Femur (tissue), 1 donor: ENCODE results near the gene TNRC6A.
"Not testable (repeated sequence)": the region's sequence is repeated elsewhere in the genome, so short reads cannot be mapped to it uniquely, and the experiment has no call there.

Experiments used
- DNase-seq: peaks from one replicate; pipeline ENCODE4 v3.0.0-alpha.2; 2017

TNRC6A gene

DNA sequence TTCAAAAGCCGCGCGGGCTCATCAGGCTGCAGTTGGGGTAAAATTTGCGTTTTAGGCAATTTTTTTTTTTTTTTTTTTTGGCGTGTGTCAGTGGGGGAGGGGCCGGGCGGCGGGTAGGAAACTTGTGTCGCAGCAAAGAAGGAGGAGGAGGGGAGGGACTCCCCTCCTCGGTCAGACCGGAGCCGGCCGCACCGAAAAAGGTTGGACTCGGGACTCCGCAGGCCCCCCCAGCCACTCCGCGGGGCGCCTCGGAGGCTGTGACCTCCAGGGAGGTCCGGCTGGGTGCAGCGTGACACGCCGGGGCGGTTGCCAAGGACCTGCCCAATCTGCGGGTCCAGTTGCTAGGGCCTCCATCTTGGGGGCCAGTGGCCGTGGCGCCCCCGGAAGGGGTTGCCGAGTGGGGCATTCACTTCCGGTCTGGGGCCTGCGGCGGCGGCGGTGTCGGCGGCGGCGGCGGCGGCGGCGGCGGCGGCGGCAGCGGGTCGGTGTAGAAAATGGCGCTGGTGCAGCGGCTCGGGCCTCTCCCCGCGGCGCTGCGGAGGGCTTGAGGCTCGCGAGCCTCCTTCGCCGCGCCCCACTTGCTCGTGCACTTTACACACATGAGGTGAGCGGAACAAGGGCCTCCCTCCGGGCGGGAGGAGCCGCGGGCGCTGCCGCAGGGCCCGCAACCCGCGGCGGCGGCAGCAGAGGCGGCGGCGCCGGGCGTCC, at the start of gene TNRC6A:
Gene TNRC6A, plus strand, starts transcription at position 409 of the 708 bp plus-strand sequence. Its CDS starts 191 bp downstream, at position 600.
- DNase-seq, result peak; percentile 94

GRCh38 chr16:24681793-24682192, 47.7 kb upstream of the TNRC6A start:
- DNase-seq, result no peak

DNA sequence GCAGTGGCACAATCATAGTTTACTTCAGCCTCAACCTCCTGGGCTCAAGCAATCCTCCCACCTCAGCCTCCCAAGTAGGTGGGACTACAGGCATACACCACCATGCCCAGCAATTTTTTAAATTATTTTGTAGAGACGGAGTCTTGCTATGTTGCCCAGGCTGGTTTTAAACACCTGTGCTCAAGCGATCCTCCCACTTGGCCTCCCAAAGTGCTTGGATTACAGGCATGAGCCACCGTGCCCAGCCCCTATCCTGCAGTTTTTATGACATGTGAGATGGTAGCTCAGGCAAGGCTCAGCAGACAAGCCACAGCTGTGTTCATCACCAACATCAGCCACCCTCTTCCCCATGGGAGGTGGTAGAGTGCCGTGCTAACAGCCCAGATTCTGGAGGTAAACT, 46.2 kb upstream of the TNRC6A start:
- DNase-seq, result no peak

DNA sequence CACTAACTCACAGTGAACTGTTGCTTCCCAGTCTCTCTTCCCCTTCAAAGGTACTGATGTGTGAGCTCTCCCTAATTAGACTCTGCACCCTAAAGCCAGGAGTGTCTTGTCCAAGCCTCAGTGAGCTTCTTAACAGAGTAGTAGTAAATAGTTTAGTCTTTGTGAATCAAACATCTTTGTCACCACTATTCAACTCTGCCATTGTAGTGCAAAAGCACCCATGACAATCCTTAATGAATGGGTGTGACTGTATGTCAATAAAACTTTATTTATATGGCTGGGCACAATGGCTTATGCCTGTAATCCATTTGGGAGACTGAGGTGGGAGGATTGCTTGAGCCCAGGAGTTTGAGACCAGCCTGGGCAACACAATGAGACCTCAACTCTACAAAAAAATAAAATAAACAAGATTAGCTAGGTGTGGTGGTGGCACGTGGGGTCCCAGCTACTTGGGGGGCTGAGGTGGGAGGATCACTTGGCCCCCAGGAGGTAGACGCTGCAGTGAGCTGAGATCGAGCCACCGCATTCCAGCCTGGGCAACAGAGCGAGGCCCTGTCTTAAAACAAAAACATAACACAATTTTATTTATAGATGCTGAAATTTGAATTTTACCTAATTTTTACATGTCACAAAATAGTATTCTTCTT, 45.5 kb upstream of the TNRC6A start:
- no peak for DNase-seq

DNA sequence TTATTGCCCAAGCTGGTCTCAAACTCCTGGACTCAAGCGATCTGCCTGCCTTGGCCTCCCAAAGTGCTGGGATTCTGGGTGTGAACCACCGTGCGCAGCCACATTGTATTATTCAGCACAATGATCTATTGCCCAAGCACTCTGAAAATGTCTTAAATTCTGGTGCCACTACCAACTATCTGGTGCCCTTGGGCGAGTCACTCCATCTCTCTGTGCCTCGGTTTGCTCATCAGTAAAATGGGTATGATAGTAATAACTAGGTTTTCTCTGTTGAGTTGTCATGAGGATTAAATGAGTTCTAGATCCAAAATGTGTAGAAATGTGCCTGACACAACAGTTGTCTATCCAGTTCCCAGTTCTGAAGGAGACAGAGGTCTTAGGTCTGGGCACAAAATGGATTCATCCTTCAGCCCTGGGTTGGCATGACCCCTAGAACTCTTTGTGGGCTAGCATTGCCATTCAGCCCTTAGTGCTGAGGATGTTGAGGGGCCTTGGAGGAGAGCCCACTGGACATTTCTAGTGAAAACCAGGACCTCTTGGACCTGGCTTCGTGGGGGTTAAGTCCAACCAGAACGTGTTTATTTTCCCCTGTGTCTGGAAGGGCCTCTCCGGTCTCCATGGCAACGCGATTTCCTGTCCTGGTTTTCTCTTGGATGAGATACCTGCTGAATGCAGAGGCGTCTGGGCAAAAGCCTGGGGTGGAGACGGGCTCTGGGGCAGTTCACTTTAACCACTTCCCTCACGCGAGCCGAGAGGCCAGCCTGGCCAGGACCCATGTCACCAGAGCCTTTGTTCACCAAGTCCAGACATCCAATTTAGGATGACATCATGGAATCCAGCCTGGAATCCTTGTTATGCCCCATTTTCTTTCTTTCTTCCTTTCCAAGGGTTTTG, 43.7 kb upstream of the TNRC6A start:
- DNase-seq, result peak; percentile 90

DNA sequence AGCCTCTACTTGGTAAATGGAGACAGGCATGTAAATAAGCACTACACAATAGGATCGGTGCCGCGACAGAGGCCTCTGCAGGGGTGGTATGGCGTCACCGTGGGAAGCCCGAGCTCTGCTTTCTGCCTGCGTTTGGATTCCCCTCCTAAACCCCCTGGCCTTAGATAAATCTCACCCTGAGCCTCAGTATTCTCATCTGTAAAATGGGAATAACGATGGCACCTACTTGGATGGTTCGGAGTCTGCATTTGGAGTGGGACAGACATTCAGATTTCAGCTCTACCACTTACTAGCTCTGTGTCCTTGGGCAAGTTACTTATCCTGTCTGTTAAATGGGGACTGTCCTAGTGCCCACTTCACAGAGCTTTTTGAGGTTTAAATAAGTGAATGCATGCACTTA, 42.8 kb upstream of the TNRC6A start:
- no peak for DNase-seq

GRCh38 chr16:24688359-24688758, 41.1 kb upstream of the TNRC6A start:
- no peak for DNase-seq

DNA sequence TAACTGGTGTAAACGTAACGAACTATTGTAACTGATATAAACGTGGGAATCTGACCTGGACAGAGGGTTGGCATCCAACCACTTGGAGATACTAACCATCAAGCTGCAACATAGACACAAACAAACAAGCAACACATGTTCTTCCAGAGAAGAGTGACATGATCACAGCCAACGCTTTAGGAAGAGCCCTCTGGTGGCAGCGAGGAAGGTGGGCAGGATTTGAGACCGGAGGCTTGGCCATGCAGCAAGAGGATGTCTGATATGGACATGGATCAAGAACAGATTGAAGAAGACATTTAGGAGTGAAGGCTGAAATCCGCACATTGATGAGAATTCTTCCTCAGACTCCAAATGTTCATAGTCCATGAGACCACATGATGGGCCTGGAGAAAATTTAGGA, 40.3 kb upstream of the TNRC6A start:
- peak; percentile 32 for DNase-seq

GRCh38 chr16:24692854-24693253, 36.6 kb upstream of the TNRC6A start:
- no peak for DNase-seq

DNA sequence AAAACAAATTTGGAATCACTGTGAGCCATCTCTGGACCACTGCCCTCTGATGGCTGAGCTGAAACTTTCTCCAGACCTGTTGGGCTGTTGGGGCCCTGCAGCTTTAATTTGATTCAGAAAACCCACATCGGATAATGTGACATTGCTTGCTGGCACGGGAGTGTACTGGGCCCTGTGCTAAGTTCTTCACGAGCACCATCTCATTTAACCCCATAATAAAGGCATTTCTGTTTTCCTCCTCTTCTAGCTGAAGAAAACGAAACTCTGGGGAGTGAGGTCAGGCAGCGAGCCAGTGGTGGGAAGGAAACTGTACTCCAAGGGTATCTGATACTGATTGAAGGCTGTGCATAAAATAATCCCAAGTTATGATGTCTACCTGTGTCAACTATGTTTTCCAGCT, 34.5 kb upstream of the TNRC6A start:
- DNase-seq, result peak; percentile 52

DNA sequence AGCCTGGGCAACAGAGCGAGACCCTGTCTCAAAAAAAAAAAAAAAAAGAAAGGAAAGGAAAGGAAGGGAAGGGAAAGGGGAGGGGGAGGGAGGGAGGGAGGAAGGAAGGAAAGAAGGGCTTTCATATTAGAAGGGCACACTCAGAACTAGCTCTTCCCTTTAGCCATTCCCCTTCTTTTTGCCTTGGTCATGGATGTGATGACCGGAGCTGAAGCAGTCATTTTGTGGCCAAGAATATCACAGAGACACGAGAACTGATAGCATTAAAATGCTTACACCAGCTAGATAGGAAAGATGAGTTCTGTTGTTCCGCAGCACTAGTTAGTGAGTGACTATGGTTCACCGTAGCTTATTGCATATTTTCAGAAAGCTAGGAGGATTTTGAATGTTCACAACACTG, 32.8 kb upstream of the TNRC6A start:
- DNase-seq, result no peak

- no peak for DNase-seq
Observed at GRCh38 chr16:24698308-24698707, 31.1 kb upstream of the TNRC6A start.

GRCh38 chr16:24699151-24699723, 30.2 kb upstream of the TNRC6A start:
- no peak for DNase-seq

- peak; percentile 70 for DNase-seq
Observed at GRCh38 chr16:24700549-24701392, 28.7 kb upstream of the TNRC6A start.

- no peak for DNase-seq
Observed at GRCh38 chr16:24701521-24701951, 27.9 kb upstream of the TNRC6A start.

- DNase-seq, result not testable (repeated sequence)
Observed at GRCh38 chr16:24707760-24708159, 21.7 kb upstream of the TNRC6A start.

GRCh38 chr16:24713379-24713778, 16.1 kb upstream of the TNRC6A start:
- DNase-seq, result no peak

DNA sequence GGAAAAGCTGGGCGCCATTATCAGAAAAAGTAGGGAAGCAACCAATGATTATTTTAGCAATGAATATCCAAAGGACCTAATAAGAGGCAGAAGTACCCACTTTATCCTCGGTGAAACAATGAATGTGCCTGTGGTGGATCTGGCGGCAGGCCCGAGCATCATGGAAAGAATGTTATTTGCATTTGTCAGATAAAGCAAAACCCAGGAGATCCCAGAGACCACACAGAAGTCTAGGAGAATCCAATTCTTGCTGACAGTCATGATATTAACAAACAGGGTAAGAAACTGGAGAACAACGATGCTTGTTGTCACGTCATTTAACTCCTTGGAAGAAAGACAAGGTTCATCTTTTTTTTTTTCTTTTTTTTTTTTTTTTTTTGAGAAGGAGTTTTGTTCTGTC, 12.0 kb upstream of the TNRC6A start:
- DNase-seq, result peak; percentile 34

- no peak for DNase-seq
Observed at GRCh38 chr16:24718967-24719521, 10.4 kb upstream of the TNRC6A start.

DNA sequence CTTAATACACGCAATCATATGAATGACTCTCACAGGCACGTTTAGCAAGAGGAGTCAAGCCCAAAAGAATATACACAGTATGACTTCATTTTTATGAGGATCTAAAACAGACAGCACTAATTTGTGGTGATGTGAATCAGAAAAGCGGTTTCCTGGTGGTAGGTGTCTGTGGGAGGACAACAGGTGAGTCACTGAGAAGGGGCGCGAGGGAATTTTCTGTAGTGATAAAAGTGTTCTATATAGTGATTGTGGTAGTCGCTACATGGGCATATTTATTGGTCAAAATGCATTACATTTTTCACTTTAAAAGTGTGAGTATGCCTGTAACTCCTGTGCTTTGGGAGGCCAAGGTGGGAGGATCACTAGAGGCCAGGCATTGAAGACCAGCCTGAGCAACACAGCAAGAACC, 7.6 kb upstream of the TNRC6A start:
- DNase-seq, result no peak

DNA sequence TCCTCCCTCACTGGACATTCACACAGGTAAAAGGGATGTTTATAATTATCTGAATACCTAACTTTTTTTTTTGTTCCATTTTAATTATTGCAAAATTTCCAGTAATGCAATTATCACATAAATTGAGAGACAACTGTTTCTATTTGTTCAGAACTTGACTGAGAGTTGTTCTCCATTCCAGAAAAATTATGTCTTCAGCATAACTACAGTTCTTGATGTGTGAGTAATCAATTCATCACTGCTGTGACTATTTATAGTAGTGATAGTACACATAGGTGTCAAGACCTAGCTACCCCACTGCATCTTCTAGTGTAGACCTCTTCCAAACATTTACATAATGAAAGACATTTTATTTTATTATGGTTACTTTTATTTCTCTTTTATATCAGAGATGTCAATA, 5.8 kb upstream of the TNRC6A start:
- DNase-seq, result no peak

- DNase-seq, result no peak
Observed at GRCh38 chr16:24728011-24728410, 1.4 kb upstream of the TNRC6A start.
